Neural progenitor cell (in vitro differentiated cells): ENCODE data around the gene FRMD8. TPM values are rescaled to one million over a fixed set of nuclear protein-coding genes. Genes with fewer than 3 reads are reported as not detected.

Experiments
- DNase-seq: peaks from one replicate; pipeline ENCODE4 v3.0.0-alpha.2; 2016; ENCODE audit warnings: low spot score
- H2AFZ ChIP-seq: fragments of 200-600 bp; sonication (generic); replicated peaks from 2 replicates; pipeline ENCODE4 v1.6.1; 2016; ENCODE audit warnings: antibody characterized with exemption
- H3F3A ChIP-seq: fragments of 200-600 bp; sonication (generic); 2 replicates; pipeline ENCODE4 v1.6.1; 2016; ENCODE audit warnings: antibody characterized with exemption, low read depth
- H3K27ac ChIP-seq: fragments of 200-600 bp; sonication (generic); 2 replicates; pipeline ENCODE4 v1.5.1; 2016; ENCODE audit warnings: mild to moderate bottlenecking
- H3K27me3 ChIP-seq: fragments of 200-600 bp; sonication (generic); 2 replicates; pipeline ENCODE4 v1.6.1; 2016; ENCODE audit warnings: mild to moderate bottlenecking, moderate library complexity
- H3K36me3 ChIP-seq: fragments of 200-600 bp; sonication (generic); 2 replicates; pipeline ENCODE4 v1.5.1; 2016
- H3K4me1 ChIP-seq: fragments of 200-600 bp; sonication (generic); 2 replicates; pipeline ENCODE4 v1.6.1; 2016; ENCODE audit warnings: mixed run types
- H3K4me2 ChIP-seq: fragments of 200-600 bp; sonication (generic); 2 replicates; pipeline ENCODE4 v1.6.1; 2016
- H3K4me3 ChIP-seq: fragments of 200-600 bp; sonication (generic); 2 replicates; pipeline ENCODE4 v1.5.1; 2016
- H3K79me2 ChIP-seq: fragments of 200-600 bp; sonication (generic); 2 replicates; pipeline ENCODE4 v1.6.1; 2016; ENCODE audit warnings: low read depth
- H3K9ac ChIP-seq: fragments of 200-600 bp; sonication (generic); 2 replicates; pipeline ENCODE4 v1.6.1; 2016
- H3K9me3 ChIP-seq: fragments of 200-600 bp; sonication (generic); 2 replicates; pipeline ENCODE4 v1.5.1; 2016; ENCODE audit warnings: low read depth
- H4K20me1 ChIP-seq: fragments of 200-600 bp; sonication (generic); 2 replicates; pipeline ENCODE4 v1.6.1; 2016; ENCODE audit warnings: low read depth
- H3K27ac Mint-ChIP-seq: 3 replicates; pipeline ENCODE4 v1.8.0; 2021; ENCODE audit warnings: mixed read lengths
- H3K27me3 Mint-ChIP-seq: 2 replicates; pipeline ENCODE4 v1.8.0; 2022; ENCODE audit warnings: low read depth, mild to moderate bottlenecking, inconsistent platforms, moderate library complexity, mixed read lengths; ENCODE audit not compliant: insufficient read depth
- H3K36me3 Mint-ChIP-seq: 3 replicates; pipeline ENCODE4 v1.8.0; 2021; ENCODE audit warnings: mixed read lengths
- H3K4me1 Mint-ChIP-seq: 3 replicates; pipeline ENCODE4 v1.8.0; 2021; ENCODE audit warnings: mixed read lengths
- H3K4me3 Mint-ChIP-seq: 3 replicates; pipeline ENCODE4 v1.8.0; 2021; ENCODE audit warnings: mild to moderate bottlenecking, moderate library complexity, mixed read lengths
- H3K9me3 Mint-ChIP-seq: 3 replicates; pipeline ENCODE4 v1.8.0; 2020; ENCODE audit warnings: mixed read lengths
- CTCF ChIP-seq: fragments of 200-600 bp; sonication (generic); IDR thresholded peaks from 2 replicates; pipeline ENCODE4 v1.5.1; 2017; ENCODE audit warnings: antibody characterized with exemption, mild to moderate bottlenecking
- EZH2 ChIP-seq: fragments of 200-600 bp; sonication (generic); IDR thresholded peaks from 2 replicates; pipeline ENCODE4 v1.6.1; 2017; ENCODE audit warnings: antibody characterized with exemption, mild to moderate bottlenecking, moderate library complexity
- EZH2phosphoT487 ChIP-seq: fragments of 200-600 bp; sonication (generic); IDR thresholded peaks from 2 replicates; pipeline ENCODE4 v1.6.1; 2017; ENCODE audit warnings: antibody characterized with exemption
- total RNA-seq: library from RNA; depleted of rRNA; stranded (reverse); fragments of >200 nt; gene quantifications from 2 replicates; pipeline ENCODE4 v1.2.3, GENCODE V29; 2015; ENCODE audit warnings: low replicate concordance

Gene FRMD8
- total RNA-seq, 1 donor from 2014 or later, result 5.8 TPM

GRCh38 chr11:65404210-65404609 is 17.8 kb downstream of the FRMD8 start:
- Mint-ChIP-seq H3K9me3 (no peaks in the 10 kb centered on the region), H3K4me1 (peaks cover 7% of the 10 kb centered on the region), H3K27ac (no peak overlapping the region), H3K4me3 (no peak overlapping the region), H3K36me3 (peaks cover 10% of the 10 kb centered on the region), H3K27me3 (peaks cover 3% of the 10 kb centered on the region)
- Histone ChIP-seq H3K9me3 (no peaks in the 10 kb centered on the region), H3K4me1 (no peaks in the 10 kb centered on the region), H4K20me1 (no peaks in the 10 kb centered on the region), H3K27ac (no peak overlapping the region), H3K4me3 (no peak overlapping the region), H2AFZ (no peak overlapping the region), H3K36me3 (no peaks in the 10 kb centered on the region), H3K27me3 (no peaks in the 10 kb centered on the region), H3F3A (no peaks in the 10 kb centered on the region), H3K4me2 (no peak overlapping the region), H3K79me2 (no peaks in the 10 kb centered on the region), H3K9ac (no peak overlapping the region)
- no peak for DNase-seq
- TF ChIP-seq EZH2 (no peak), EZH2phosphoT487 (no peak), CTCF (no peak)

- Histone ChIP-seq H3K79me2 (no peaks in the 10 kb centered on the region), H3K27me3 (no peaks in the 10 kb centered on the region), H3K4me3 (no peak overlapping the region), H3K4me2 (no peak overlapping the region), H2AFZ (no peak overlapping the region), H4K20me1 (no peaks in the 10 kb centered on the region), H3K4me1 (no peaks in the 10 kb centered on the region), H3K27ac (no peak overlapping the region), H3K36me3 (no peaks in the 10 kb centered on the region), H3F3A (no peaks in the 10 kb centered on the region), H3K9ac (no peak overlapping the region), H3K9me3 (no peaks in the 10 kb centered on the region)
- Mint-ChIP-seq H3K27me3 (no peaks in the 10 kb centered on the region), H3K9me3 (no peaks in the 10 kb centered on the region), H3K27ac (no peak overlapping the region), H3K4me1 (peaks cover 7% of the 10 kb centered on the region), H3K36me3 (peaks cover 12% of the 10 kb centered on the region), H3K4me3 (no peak overlapping the region)
- no peak for DNase-seq
- no peak for TF ChIP-seq EZH2phosphoT487
- TF ChIP-seq CTCF, result no peak
- no peak for TF ChIP-seq EZH2
Observed at GRCh38 chr11:65404638-65405339, 18.4 kb downstream of the FRMD8 start.

DNA sequence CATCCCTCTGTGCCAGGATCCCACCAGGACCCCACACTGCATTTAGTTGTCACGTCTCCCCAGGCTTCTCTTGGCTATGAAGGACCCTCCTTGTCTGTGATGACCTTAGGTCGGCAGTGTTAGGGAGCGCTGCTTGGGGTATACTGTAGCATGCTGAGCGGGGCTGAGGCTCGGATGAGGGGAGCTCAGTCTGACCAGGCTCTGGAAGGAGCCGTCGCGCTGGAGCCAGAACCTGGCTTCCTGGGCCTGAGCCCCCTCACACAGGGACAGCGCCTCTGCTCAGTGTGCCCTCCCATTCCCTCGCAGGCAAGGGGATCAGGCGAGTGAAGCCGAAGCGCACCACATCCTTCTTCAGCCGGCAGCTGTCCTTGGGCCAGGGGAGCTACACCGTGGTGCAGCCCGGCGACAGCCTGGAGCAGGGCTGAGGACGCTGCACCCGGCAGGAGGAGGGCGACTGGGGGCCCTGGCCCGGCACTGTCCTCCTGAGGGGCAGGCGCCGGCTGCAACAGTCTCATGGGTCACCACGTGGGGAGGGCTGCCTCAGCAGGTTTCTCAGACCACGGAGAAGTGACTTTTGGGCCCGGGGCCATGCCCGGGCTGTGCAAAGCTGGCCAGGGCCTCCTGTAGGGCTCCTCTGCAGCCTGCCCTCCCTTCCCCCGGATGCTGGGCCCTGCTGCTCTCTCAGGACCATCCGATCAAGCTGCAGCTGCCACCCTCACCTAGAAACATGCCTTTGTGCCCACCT is 24.7 kb downstream of the FRMD8 start:
- peaks cover 5% of the 10 kb centered on the region for H3K27me3 Mint-ChIP-seq
- no peak overlapping the region for H3K27ac ChIP-seq
- no peaks in the 10 kb centered on the region for H4K20me1 ChIP-seq
- H2AFZ ChIP-seq, result no peak overlapping the region
- peaks cover 7% of the 10 kb centered on the region for H3K4me1 ChIP-seq
- H3K4me3 ChIP-seq, result no peak overlapping the region
- no peaks in the 10 kb centered on the region for H3K27me3 ChIP-seq
- H3K9me3 Mint-ChIP-seq, result no peaks in the 10 kb centered on the region
- H3K79me2 ChIP-seq, result peaks cover 4% of the 10 kb centered on the region
- no peak overlapping the region for H3K9ac ChIP-seq
- no peak overlapping the region for H3K4me3 Mint-ChIP-seq
- H3K9me3 ChIP-seq, result no peaks in the 10 kb centered on the region
- no peak for TF ChIP-seq CTCF
- H3K36me3 Mint-ChIP-seq, result peaks cover 4% of the 10 kb centered on the region
- H3F3A ChIP-seq, result peaks cover 5% of the 10 kb centered on the region
- no peak for DNase-seq
- no peak overlapping the region for H3K27ac Mint-ChIP-seq
- H3K4me1 Mint-ChIP-seq, result peaks cover 24% of the 10 kb centered on the region
- H3K4me2 ChIP-seq, result no peak overlapping the region
- no peaks in the 10 kb centered on the region for H3K36me3 ChIP-seq
